ENCODE results near the gene CTNNAL1. TPM values are rescaled to one million over a fixed set of nuclear protein-coding genes. Genes with fewer than 3 reads are reported as not detected.

The CTNNAL1 gene
- total and polyA plus RNA-seq, 9 of the 15 experiments (the other 6 are each of a cell fraction or from before 2014, with no cell fraction given), result 23.2 to 78.0 (median 46.7) TPM

DNA sequence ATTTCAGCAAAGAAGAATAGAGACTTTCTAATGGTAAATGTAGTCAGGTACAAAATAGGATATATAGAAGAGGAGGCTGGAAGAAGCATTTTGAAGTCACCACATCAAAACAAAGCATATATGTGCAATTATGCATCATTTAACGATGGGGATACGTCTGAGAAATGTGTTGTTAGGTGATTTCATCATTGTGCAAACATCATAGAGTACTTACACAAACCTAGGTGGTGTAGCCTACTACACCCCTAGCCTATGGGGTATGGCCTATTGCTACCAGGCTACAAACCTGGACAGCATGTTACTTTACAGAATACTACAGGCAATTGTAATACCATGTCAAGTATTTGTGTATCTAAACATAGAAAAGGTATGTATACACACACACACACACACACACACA lies 107.8 kb downstream of the CTNNAL1 start:
- ATAC-seq (no peak), FAIRE-seq (no peak), DNase-seq (ENCODE audit: extremely low read depth in 1 of 4, low spot score in 3 of 4) (no peak)
- intact Hi-C loops (cut with micrococcal nuclease) (no loop called here), in situ Hi-C loops (cut with MboI) (no loop called here)
- no peaks in the 10 kb centered on the region for H3K9me3 ChIP-seq (replicated peaks; ENCODE audit: control insufficient read depth, insufficient read depth, low read depth, low read length)
- H3K9ac ChIP-seq (ENCODE audit: insufficient read depth in 1 of 2, low read depth in 2 of 2, low read length in 2 of 2), result no peak overlapping the region
- H2AFZ ChIP-seq (ENCODE audit: low read depth, low read length), result no peak overlapping the region
- no peak overlapping the region for H3K27ac ChIP-seq (ENCODE audit: extremely low read depth, low read depth, low read length)
- POLR2A ChIA-PET, result no interaction called here
- BruUV-seq (replicated peaks), result no TSS peak
- no peaks in the 10 kb centered on the region for H3K9me1 ChIP-seq (ENCODE audit: control insufficient read depth, insufficient read depth, low read length)
- TF ChIP-seq HDGF (IDR thresholded peaks at IDR 0.05) (no peak), CEBPG (CRISPR knock-in tag; IDR thresholded peaks at IDR 0.05) (no peak), CEBPG (tag; conservative IDR thresholded peaks at IDR 0.05 in 1 of 2, IDR thresholded peaks at IDR 0.05 in 1 of 2) (peak in 1 of 2 experiments; percentile 56; a peak in 1 of 4 replicates)
- H3K4me3 ChIP-seq, result no peak overlapping the region
- H3K79me2 ChIP-seq (ENCODE audit: control insufficient read depth, insufficient read depth, low read length), result no peaks in the 10 kb centered on the region
- H4K20me1 ChIP-seq (replicated peaks; ENCODE audit: control insufficient read depth, insufficient read depth, low read length), result no peaks in the 10 kb centered on the region
- CTCF ChIA-PET (ENCODE audit: low intra/inter-chr PET ratio), result no interaction called here
- peaks cover 84% of the 10 kb centered on the region for H3K36me3 ChIP-seq (ENCODE audit: control insufficient read depth, insufficient read depth, low read length)
- 73% methylated on average over 2 of the region's 2 CpGs for whole genome bisulfite sequencing (ENCODE audit: insufficient coverage, low coverage, missing lambda C conversion rate)
- no peak overlapping the region for H3K4me2 ChIP-seq (ENCODE audit: insufficient read depth, low read length)
- H3K4me1 ChIP-seq (replicated peaks in 1 of 2; ENCODE audit: control insufficient read depth in 2 of 2, insufficient read depth in 2 of 2, low read length in 2 of 2), result peaks cover 0 to 12% of the 10 kb centered on the region in 2 experiments; a peak in 3 of 5 replicates
- H3K27me3 ChIP-seq (ENCODE audit: control insufficient read depth in 2 of 2, insufficient read depth in 2 of 2, low read length in 2 of 2), result no peaks in the 10 kb centered on the region

DNA sequence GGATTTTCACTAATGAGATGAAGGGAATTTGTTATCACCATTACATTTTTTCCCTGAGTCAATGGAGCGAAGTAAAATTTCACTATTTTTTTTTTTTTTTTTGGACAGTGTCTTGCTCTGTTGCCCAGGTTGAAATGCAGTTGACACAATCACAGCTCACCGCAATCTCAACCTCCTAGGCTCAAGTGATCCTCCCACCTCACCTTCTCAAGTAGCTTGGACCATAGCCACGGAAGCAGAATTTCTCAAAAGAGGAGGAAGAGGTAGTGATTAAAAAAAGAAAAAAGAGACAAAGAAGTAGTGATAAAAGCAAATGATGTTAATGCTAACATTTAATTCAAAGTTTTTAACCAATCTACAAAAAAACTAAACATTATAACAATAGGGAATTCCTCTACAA lies 109.1 kb downstream of the CTNNAL1 start:
- CTCF ChIA-PET (ENCODE audit: low intra/inter-chr PET ratio), result no interaction called here
- peaks cover 88% of the 10 kb centered on the region for H3K36me3 ChIP-seq (ENCODE audit: control insufficient read depth, insufficient read depth, low read length)
- TF ChIP-seq ZNF175 (CRISPR knock-in tag; IDR thresholded peaks at IDR 0.05; ENCODE audit: low read depth) (peak; percentile 8; the same call in 1 of the 2 replicates), HDAC3 (IDR thresholded peaks at IDR 0.05; ENCODE audit: borderline replicate concordance, partially characterized antibody) (no peak)
- H3K27me3 ChIP-seq (ENCODE audit: control insufficient read depth in 2 of 2, insufficient read depth in 2 of 2, low read length in 2 of 2), result no peaks in the 10 kb centered on the region
- no peak overlapping the region; the same call in 1 of the 2 replicates for H3K4me2 ChIP-seq (ENCODE audit: insufficient read depth, low read length)
- no peak overlapping the region for H2AFZ ChIP-seq (ENCODE audit: low read depth, low read length)
- FAIRE-seq (no peak), ATAC-seq (no peak), DNase-seq (ENCODE audit: extremely low read depth in 1 of 4, low spot score in 3 of 4) (no peak)
- in situ Hi-C loops (cut with MboI) (no loop called here), intact Hi-C loops (cut with micrococcal nuclease) (no loop called here)
- no peak overlapping the region for H3K27ac ChIP-seq (ENCODE audit: extremely low read depth, low read depth, low read length)
- WGBS (ENCODE audit: insufficient coverage, low coverage, missing lambda C conversion rate), result 94% methylated on average over 3 of the region's 3 CpGs
- POLR2A ChIA-PET, result interaction anchor here (0.6 to 0.9 kb wide), 2 partner anchors 11 to 12 kb away, joined by 3 read pairs; no protein-coding TSS in a partner anchor
- BruUV-seq (replicated peaks), result no TSS peak
- no peaks in the 10 kb centered on the region for H3K79me2 ChIP-seq (ENCODE audit: control insufficient read depth, insufficient read depth, low read length)
- H3K9me3 ChIP-seq (replicated peaks; ENCODE audit: control insufficient read depth, insufficient read depth, low read depth, low read length), result no peaks in the 10 kb centered on the region
- peaks cover 0 to 12% of the 10 kb centered on the region in 2 experiments; a peak in 3 of 5 replicates for H3K4me1 ChIP-seq (replicated peaks in 1 of 2; ENCODE audit: control insufficient read depth in 2 of 2, insufficient read depth in 2 of 2, low read length in 2 of 2)
- no peak overlapping the region for H3K4me3 ChIP-seq
- no peaks in the 10 kb centered on the region for H3K9me1 ChIP-seq (ENCODE audit: control insufficient read depth, insufficient read depth, low read length)
- H4K20me1 ChIP-seq (replicated peaks; ENCODE audit: control insufficient read depth, insufficient read depth, low read length), result no peaks in the 10 kb centered on the region
- H3K9ac ChIP-seq (ENCODE audit: insufficient read depth in 1 of 2, low read depth in 2 of 2, low read length in 2 of 2), result no peak overlapping the region
